ENCODE measurements around the gene WDR46.

Gene WDR46

GRCh38 chr6:33252759-33253158, 36.3 kb downstream of the WDR46 start:
- DNase-seq, result no peak

DNA sequence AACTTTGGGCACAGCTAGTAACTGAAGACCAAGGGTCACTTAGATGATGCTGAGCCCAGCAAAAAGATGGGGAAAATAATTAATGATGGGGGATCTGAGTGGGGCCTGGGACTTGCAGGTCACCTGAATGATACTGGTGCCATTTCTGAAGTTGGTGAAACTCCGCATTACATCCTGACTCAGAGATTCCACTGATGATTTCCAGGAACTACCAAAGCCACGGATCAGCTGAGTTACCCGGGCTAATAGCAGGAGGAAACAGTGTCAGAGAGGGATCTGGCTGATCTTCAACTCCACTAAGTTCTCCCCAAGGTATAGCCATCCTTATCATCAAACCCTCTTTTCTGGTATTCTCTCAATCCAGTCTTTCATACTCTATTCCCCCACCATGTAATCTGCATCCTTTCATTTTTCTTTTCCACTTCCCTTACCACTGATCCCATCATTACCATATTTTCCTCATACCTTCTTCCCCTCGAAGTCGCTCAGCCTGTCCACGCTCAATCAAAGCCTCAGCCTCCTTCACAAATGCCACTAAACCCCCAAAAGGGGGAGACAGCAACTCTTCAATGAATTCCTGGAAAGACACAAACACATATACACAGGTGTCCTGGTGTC, 37.5 kb downstream of the WDR46 start:
- no peak for DNase-seq

GRCh38 chr6:33250731-33251130, 38.3 kb downstream of the WDR46 start:
- no peak for DNase-seq

DNA sequence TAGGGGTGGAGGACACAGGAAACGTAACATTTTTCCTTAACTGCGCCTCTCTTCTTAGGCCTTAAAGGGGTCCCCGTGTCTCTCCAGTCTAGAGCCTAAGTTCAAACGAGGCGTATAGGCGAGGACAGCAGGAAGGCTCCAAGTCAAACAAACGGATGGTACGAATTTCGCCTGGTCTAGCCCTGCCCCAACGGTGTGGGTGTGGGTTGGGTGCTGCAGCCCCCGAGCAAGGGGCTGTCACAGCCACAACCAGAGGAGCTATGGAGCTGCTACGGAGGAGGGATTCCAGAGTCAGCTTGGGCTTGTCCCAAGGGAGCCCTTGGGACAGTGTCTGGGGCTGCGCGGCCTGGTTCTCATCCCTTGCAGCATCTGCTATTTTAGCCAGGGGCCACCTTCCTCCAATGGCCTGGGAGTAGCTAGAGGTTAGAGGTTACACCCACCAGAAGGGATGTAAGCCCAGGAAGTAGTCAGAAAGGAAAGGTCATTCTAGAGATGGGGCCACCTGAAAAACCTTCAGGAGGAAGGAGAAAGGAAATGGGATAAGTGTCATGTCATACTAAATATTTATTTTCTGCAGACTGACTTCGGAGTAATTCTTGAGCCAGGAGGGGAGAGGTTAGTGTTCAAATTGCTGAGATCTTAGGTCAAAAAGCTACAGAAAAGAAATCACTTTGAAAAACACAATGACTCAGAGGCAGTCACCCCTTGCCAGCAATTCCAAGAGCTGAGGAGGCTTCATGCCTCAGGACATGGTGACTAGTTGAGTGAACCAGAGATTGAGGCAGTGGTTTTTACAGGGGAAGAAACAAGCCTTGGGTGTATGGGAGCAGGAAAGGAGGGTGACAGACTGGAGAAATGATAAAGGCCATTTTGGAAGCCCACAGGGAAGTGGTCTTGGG, 39.1 kb downstream of the WDR46 start:
- DNase-seq, result no peak

DNA sequence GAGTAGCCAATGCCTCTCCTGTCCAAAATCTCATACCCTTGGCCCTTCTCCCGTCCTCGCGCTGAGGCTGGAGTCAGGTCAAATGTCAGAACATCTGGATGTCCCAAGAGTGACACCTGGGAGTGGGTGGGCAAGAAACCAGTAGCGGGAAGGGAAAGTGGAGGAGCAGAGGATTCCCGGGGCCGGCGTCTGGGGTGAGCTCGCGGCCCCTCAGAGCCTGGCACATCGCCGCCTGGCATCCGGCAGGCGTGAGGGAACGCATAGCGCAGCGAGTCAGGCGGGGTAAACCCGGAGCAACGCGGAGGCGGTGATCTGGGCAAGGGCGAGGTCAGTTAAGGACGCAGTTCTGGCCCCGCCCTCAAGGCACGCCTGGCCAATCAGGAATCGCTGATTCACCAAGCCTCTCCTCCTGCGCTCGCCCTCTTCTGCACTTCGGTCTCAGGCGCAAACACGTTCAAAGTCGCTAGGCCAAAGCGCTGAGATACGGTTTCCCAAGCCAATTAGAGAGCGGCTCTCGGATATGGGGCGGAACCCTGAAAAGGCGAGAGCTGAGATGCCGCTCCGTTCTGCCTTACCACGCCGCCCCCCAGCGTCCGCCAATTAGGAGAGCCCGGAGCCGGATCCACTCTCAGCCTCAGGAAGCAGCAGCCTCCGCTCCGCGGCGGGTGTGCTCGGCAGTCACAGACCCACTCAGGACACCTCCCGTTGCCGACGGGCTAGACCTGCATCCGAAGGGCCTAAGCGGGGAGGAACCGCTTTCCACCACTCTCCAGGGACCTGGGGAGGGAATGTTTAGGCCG, 39.9 kb downstream of the WDR46 start:
- peak; percentile 94 for DNase-seq

DNA sequence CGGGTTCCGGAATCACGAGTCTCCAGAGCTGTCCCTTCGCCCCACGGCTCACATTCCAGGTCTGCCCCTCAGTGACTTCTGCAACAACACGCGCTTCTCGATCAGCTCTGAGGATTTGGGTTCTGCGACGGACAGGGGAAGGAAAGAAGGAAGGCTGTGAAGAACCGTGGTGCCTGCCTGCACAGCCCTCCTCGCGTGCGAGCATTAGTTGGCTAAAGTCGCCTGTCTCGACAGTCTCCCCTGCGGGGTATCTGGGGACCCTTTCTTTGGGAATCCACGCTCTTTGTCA, 40.5 kb downstream of the WDR46 start:
- DNase-seq, result no peak

GRCh38 chr6:33247977-33248642, 40.9 kb downstream of the WDR46 start:
- DNase-seq, result peak; percentile 92

DNA sequence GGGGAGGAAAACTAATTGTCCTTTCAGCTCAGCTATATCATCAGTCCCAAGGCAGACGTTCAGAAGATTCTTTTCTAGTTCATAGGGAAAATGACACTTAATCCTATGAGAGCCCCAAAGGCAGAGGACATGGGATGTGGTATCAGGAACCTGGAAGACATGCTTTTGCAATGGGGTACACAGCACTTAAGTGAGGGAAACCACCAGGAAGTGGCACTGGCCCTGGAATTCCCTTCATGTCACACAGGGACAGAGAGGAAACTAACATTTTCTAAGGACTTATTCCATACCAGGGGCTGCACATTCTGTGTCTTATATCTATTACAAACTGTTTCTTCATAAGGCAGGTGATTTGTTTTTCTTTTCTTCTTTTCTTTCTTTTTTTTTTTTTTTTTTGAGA, 45.6 kb downstream of the WDR46 start:
- DNase-seq, result no peak

DNA sequence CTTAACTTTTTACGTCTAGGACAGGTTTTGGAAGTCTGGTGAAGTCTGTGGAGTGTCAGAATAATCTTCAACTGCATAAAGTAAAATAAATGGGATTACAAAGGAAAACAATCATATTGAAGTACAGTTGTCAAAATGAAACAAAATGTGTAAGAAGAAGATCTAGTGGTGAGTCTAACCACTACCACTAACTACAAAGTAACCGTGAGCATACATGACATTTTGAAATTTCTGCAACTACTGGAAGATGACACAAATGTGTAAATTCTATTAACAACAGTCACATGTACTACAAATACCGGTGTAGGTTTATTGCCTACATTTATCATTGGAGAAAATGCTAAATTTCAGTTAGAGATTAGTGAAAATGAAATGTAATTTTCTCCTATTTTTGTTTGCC, 47.1 kb downstream of the WDR46 start:
- no peak for DNase-seq

DNA sequence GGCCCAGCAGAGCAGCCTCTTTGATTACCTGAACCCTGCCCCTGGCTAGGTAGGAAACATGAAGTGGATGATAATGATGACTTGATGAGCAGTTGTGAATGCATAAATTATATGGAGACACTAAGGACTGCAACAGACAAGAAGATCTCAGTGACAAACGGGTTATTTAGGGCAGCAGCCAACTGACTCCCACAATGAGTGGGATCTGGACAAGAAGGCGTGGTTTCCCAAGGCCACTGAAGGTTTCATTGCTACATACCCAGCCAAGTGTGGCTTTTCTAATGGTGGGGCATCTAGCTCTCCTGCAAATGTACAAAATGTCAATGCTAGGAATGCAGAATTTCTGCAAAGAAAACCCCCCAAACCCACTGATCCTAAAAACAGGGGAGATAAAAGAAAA, 51.3 kb downstream of the WDR46 start:
- no peak for DNase-seq

DNA sequence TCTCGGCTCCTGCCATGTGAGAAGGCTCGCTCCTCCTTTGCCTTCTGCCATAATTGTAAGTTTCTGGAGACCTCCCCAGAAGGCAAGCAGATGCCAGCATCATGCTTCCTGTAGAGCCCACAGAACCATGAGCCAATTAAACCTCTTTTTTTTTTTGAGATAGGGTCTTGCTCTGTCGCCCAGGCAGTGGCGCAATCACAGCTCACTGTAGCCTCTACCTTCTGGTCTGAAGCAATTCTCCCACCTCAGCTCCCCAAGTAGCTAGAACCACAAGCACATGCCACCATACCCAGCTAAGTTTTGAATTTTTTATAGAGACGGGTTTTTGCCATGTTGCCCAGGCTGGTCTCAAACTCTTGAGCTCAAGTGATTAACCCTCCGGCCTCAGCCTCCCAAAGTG, 52.2 kb downstream of the WDR46 start:
- DNase-seq, result no peak

DNA sequence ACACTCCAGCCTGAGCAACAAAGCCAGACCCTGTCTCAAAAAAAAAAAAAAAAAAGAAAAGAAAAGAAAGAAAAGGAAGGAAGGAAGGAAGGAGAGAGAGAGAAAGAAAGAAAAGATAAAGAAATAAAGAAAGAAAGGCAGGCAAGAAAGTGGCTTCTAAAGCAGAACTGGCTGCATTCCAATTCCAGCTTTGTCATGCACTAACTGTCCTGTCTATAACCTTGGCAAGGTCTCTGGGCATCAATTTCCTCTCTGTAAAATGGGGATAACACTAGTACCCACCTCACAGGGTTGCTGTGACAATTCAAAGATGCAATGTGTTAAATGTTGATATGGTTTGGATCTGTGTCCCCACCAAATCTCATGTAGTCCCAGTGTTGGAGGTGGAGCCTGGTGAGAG, 52.7 kb downstream of the WDR46 start:
- no peak for DNase-seq

DNA sequence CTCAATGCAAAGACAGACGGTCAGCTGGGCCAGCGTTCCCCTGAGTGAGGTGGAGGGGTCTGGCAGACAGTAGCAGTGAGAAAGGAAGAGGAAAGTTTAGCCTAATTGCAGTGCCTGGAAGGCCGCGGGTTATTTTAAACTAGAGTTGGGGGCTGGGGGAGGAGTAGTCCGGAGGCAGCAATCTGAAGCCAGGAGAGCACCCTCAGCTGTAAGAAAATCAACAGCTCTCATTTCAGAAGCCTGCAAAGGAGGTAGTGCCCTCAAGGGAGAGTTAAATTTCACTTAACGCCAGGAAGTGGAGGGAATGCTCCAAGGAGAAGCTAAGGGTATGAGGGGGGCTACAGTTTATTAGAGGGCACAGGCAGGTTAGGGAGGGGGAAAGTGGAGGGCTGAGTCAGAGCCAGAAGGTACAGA, 53.8 kb downstream of the WDR46 start:
- no peak for DNase-seq
